Measurements from ENCODE around the gene AXDND1. TPM values are rescaled to one million over a fixed set of nuclear protein-coding genes. Genes with fewer than 3 reads are reported as not detected.
"Not testable (repeated sequence)": the region's sequence is repeated elsewhere in the genome, so short reads cannot be mapped to it uniquely, and the experiment has no call there.

The AXDND1 gene
- total and polyA plus RNA-seq, 12 donors: 1.2 to 24.6 (median 3.8) TPM; not detected in 1

- H3K36me3 ChIP-seq (replicated peaks in 1 of 2): no peaks in the 10 kb centered on the region
- no peaks in the 10 kb centered on the region for H3K27me3 ChIP-seq
- intact Hi-C loops (cut with DNase I): no loop called here
- no peaks in the 10 kb centered on the region for H3K4me1 ChIP-seq (replicated peaks in 1 of 2)
- H3K27ac ChIP-seq: no peak overlapping the region
- DNase-seq: no peak
- TF ChIP-seq POLR2A (IDR thresholded peaks at IDR 0.05): no peak
- TF ChIP-seq, protein P1, sequence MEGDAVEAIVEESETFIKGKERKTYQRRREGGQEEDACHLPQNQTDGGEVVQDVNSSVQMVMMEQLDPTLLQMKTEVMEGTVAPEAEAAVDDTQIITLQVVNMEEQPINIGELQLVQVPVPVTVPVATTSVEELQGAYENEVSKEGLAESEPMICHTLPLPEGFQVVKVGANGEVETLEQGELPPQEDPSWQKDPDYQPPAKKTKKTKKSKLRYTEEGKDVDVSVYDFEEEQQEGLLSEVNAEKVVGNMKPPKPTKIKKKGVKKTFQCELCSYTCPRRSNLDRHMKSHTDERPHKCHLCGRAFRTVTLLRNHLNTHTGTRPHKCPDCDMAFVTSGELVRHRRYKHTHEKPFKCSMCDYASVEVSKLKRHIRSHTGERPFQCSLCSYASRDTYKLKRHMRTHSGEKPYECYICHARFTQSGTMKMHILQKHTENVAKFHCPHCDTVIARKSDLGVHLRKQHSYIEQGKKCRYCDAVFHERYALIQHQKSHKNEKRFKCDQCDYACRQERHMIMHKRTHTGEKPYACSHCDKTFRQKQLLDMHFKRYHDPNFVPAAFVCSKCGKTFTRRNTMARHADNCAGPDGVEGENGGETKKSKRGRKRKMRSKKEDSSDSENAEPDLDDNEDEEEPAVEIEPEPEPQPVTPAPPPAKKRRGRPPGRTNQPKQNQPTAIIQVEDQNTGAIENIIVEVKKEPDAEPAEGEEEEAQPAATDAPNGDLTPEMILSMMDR (IDR thresholded peaks at IDR 0.05): no peak
- no peaks in the 10 kb centered on the region for H3K9me3 ChIP-seq (replicated peaks in 1 of 3)
- H3K4me3 ChIP-seq: no peak overlapping the region
Measured at GRCh38 chr1:179380299-179380698, 14.5 kb downstream of the AXDND1 start.

- no peaks in the 10 kb centered on the region for H3K9me3 ChIP-seq (replicated peaks in 1 of 3)
- no peaks in the 10 kb centered on the region for H3K4me1 ChIP-seq (replicated peaks in 1 of 2)
- no peak for DNase-seq
- H3K27ac ChIP-seq: no peak overlapping the region
- no peak for TF ChIP-seq POLR2A (IDR thresholded peaks at IDR 0.05)
- TF ChIP-seq, protein P1 (IDR thresholded peaks at IDR 0.05): no peak
- H3K27me3 ChIP-seq: no peaks in the 10 kb centered on the region
- no peak overlapping the region for H3K4me3 ChIP-seq
- intact Hi-C loops (cut with DNase I): no loop called here
- no peaks in the 10 kb centered on the region for H3K36me3 ChIP-seq (replicated peaks in 1 of 2)
- 86 to 91% (median 88%) methylated on average over 1 of the region's 1 CpG for WGBS, 4 donors
Measured at GRCh38 chr1:179384027-179384426, 18.3 kb downstream of the AXDND1 start.

- Histone ChIP-seq H3K4me3 (no peak overlapping the region), H3K9me3 (replicated peaks in 1 of 3) (no peaks in the 10 kb centered on the region), H3K4me1 (replicated peaks in 1 of 2) (no peaks in the 10 kb centered on the region), H3K36me3 (replicated peaks in 1 of 2) (no peaks in the 10 kb centered on the region), H3K27me3 (no peaks in the 10 kb centered on the region), H3K27ac (no peak overlapping the region)
- DNase-seq: no peak
- no peak for TF ChIP-seq POLR2A (IDR thresholded peaks at IDR 0.05)
- TF ChIP-seq, protein P1 (IDR thresholded peaks at IDR 0.05): no peak
- intact Hi-C loops (cut with DNase I): no loop called here
- 85 to 100% (median 90%) methylated on average over 1 of the region's 1 CpG for WGBS, 4 donors
Measured at GRCh38 chr1:179385510-179385909, 19.7 kb downstream of the AXDND1 start.

- Histone ChIP-seq H3K4me1 (replicated peaks in 1 of 2) (no peaks in the 10 kb centered on the region), H3K36me3 (replicated peaks in 1 of 2) (no peaks in the 10 kb centered on the region), H3K27ac (no peak overlapping the region), H3K27me3 (no peaks in the 10 kb centered on the region), H3K4me3 (no peak overlapping the region), H3K9me3 (replicated peaks in 1 of 3) (no peaks in the 10 kb centered on the region)
- WGBS, 4 donors: 94 to 97% (median 96%) methylated on average over 3 of the region's 3 CpGs
- TF ChIP-seq, protein P1 (IDR thresholded peaks at IDR 0.05): no peak
- no peak for TF ChIP-seq POLR2A (IDR thresholded peaks at IDR 0.05)
- no peak for DNase-seq
- intact Hi-C loops (cut with DNase I): no loop called here
Measured at GRCh38 chr1:179393721-179394120, 27.9 kb downstream of the AXDND1 start.

DNA sequence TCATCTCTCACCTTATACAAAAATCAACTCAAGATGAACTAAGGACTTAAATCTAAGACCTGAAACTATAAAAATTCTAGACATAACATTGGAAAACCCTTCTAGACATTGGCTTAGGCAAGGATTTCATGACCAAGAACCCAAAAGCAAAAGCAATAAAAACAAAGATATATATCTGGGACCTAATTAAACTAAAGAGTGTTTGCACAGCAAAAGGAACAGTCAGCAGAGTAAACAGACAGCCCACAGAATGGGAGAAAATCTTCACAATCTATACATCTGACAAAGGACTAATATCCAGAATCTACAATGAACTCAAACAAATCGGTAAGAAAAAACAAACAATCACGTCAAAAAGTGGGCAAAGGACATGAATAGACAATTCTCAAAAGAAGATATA, 33.6 kb downstream of the AXDND1 start:
- H3K27me3 ChIP-seq; H3K27ac ChIP-seq; H3K36me3 ChIP-seq (replicated peaks in 1 of 2); H3K9me3 ChIP-seq (replicated peaks in 1 of 3); DNase-seq; H3K4me3 ChIP-seq; intact Hi-C loops (cut with DNase I); H3K4me1 ChIP-seq (replicated peaks in 1 of 2): not testable (repeated sequence)
- WGBS, 4 donors: 88 to 100% (median 94%) methylated on average over 2 of the region's 2 CpGs

DNA sequence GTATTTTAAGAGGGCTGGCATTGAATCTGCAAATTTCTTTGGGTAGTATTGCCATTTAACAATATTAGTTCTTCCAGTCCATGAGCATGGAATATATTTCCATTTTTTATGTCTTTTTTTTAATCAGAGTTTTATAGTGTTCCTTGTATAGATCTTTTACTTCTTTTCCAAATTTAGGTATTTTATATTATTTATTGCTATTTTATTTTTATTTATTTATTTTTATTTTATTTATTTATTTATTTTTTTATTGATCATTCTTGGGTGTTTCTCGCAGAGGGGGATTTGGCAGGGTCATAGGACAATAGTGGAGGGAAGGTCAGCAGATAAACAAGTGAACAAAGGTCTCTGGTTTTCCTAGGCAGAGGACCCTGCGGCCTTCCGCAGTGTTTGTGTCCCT, 52.0 kb downstream of the AXDND1 start:
- DNase-seq; H3K36me3 ChIP-seq (replicated peaks in 1 of 2); H3K9me3 ChIP-seq (replicated peaks in 1 of 3); intact Hi-C loops (cut with DNase I); H3K4me1 ChIP-seq (replicated peaks in 1 of 2); H3K4me3 ChIP-seq; H3K27me3 ChIP-seq; H3K27ac ChIP-seq: not testable (repeated sequence)
- 78 to 100% (median 97%) methylated on average over 1 of the region's 3 CpGs for WGBS, 4 donors

DNA sequence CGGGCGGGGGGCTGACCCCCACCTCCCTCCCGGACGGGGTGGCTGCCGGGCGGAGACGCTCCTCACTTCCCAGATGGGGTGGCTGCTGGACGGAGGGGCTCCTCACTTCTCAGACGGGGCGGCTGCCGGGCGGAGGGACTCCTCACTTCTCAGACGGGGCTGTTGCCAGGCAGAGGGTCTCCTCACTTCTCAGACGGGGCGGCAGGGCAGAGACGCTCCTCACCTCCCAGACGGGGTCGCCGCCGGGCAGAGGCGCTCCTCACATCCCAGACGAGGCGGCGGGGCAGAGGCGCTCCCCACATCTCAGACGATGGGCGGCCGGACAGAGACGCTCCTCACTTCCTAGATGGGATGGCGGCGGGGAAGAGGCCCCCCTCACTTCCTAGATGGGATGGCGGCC, 52.9 kb downstream of the AXDND1 start:
- H3K27me3 ChIP-seq; intact Hi-C loops (cut with DNase I); H3K27ac ChIP-seq; H3K36me3 ChIP-seq (replicated peaks in 1 of 2); H3K9me3 ChIP-seq (replicated peaks in 1 of 3); H3K4me1 ChIP-seq (replicated peaks in 1 of 2); H3K4me3 ChIP-seq; DNase-seq: not testable (repeated sequence)
- 80 to 92% (median 88%) methylated on average over 4 to 23 of the region's 32 CpGs for WGBS, 4 donors

Measured in adrenal gland (tissue), 12 donors.